Measurements from ENCODE around the gene DSCAM. TPM values are rescaled to one million over a fixed set of nuclear protein-coding genes. Genes with fewer than 3 reads are reported as not detected.

The DSCAM gene
- total RNA-seq, 4 donors from 2014 or later: under 0.01 to 0.44 TPM; not detected in 2

DNA sequence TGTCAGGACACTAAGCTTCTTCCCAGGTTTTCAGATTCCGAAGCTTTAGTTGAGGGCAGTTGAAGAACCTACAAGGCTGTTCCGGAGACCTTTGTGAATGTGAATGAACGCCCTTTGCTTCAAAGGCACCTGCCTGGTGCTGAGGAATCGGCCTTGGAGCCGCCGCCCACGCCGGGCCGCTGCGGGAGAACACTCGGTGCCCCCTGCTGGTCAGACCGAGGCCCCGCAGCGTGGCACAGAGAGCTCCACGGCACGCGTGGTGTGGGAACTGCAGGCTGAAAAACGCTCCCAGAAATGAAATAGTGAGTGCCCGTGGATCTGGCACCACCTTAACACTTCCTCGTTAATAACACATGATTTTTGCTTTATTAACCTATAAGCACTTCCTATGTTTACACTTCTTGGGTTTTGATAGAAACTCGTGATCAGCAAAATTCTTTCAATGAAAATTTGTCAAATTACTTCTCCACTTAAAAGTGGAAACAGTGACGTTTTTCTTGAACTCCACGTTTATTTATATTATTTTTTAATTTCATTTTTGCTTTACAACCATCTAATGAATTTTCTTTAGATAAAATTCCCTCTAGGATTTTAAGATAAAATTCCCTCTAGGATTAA lies 460.6 kb downstream of the DSCAM start:
- Histone ChIP-seq H3K9me3 (no peaks in the 10 kb centered on the region), H3K4me1 (peaks cover 0 to 3% (median 0%) of the 10 kb centered on the region in 4 donors), H3K4me3 (no peak overlapping the region), H3K27me3 (no peaks in the 10 kb centered on the region), H3K27ac (no peak overlapping the region), H3K36me3 (no peaks in the 10 kb centered on the region)
- peak; percentile 23 to 39 for DNase-seq (ENCODE audit: low spot score in 2 of 2)
- TF ChIP-seq POLR2A (IDR thresholded peaks at IDR 0.05) (no peak), EP300 (IDR thresholded peaks at IDR 0.05) (no peak), CTCF (IDR thresholded peaks at IDR 0.05) (peak; percentile 48 to 78 (median 61))
- WGBS, 2 donors: 8% methylated on average over 23 of the region's 23 CpGs

DNA sequence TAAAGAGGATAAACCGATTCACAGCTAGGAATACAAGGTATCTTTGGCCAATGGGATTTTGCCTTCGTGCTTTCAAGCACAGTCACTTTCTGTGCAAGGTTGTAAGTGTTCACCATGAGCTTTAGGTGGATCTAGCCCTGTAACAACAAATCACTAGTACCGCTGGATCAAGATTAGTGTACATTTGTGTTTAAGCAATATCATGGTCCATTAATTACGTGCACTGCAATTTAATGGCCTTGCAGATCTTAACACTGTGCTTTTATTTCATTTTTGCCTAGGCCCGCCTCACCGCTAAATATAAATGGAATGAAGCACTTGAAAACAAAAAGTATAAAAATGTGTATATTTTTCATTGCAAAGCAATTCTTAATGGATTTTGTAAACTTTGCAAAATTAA lies 461.1 kb downstream of the DSCAM start:
- no peak overlapping the region for H3K4me3 ChIP-seq
- 88 to 89% methylated on average over 6 of the region's 6 CpGs for WGBS, 2 donors
- TF ChIP-seq POLR2A (IDR thresholded peaks at IDR 0.05): no peak
- TF ChIP-seq EP300 (IDR thresholded peaks at IDR 0.05): no peak
- no peak for TF ChIP-seq CTCF (IDR thresholded peaks at IDR 0.05)

DNA sequence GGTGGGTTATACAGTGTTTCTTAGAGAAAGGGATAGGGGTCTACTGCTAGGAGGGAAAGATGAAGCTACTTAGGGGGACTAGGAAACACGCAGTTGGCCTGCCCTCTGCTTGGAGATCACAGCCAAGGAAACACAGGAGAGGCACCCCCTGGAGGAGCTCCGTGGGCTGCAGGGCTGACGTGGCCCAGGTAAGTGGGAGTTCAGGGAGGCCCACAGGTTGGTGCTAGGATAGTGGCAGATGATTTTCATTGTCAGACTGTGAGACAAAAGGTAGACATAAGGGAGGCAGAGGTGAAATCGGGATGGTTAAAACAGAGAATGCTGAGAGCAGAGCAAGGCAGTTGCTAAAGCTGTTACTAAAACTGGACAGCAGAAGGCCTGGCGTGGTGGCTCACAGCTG lies 463.0 kb downstream of the DSCAM start:
- H3K9me3 ChIP-seq: no peaks in the 10 kb centered on the region
- no peaks in the 10 kb centered on the region for H3K36me3 ChIP-seq
- DNase-seq (ENCODE audit: low spot score in 2 of 2): no peak
- WGBS, 2 donors: 83 to 91% methylated on average over 5 of the region's 5 CpGs
- peaks cover 0 to 3% (median 0%) of the 10 kb centered on the region in 4 donors for H3K4me1 ChIP-seq
- no peak overlapping the region for H3K27ac ChIP-seq
- no peak overlapping the region for H3K4me3 ChIP-seq
- TF ChIP-seq CTCF (IDR thresholded peaks at IDR 0.05) (no peak), POLR2A (IDR thresholded peaks at IDR 0.05) (no peak), EP300 (IDR thresholded peaks at IDR 0.05) (no peak)
- no peaks in the 10 kb centered on the region for H3K27me3 ChIP-seq

More for the DNA sequence above, 461.1 kb downstream of the DSCAM start:
- Histone ChIP-seq H3K4me1 (peaks cover 0 to 3% (median 0%) of the 10 kb centered on the region in 4 donors), H3K9me3 (no peaks in the 10 kb centered on the region), H3K27ac (no peak overlapping the region), H3K27me3 (no peaks in the 10 kb centered on the region), H3K36me3 (no peaks in the 10 kb centered on the region)
- no peak for DNase-seq (ENCODE audit: low spot score in 2 of 2)

- Histone ChIP-seq H3K27ac (no peak overlapping the region), H3K9me3 (no peaks in the 10 kb centered on the region), H3K4me1 (no peaks in the 10 kb centered on the region), H3K36me3 (no peaks in the 10 kb centered on the region), H3K27me3 (no peaks in the 10 kb centered on the region), H3K4me3 (no peak overlapping the region)
- no peak for DNase-seq (ENCODE audit: low spot score in 2 of 2)
- WGBS, 2 donors: 88 to 89% methylated on average over 5 of the region's 5 CpGs
- no peak for TF ChIP-seq POLR2A (IDR thresholded peaks at IDR 0.05)
- TF ChIP-seq EP300 (IDR thresholded peaks at IDR 0.05): no peak
- no peak for TF ChIP-seq CTCF (IDR thresholded peaks at IDR 0.05)
Observed at GRCh38 chr21:40381111-40381510, 465.8 kb downstream of the DSCAM start.

GRCh38 chr21:40379881-40380810 lies 466.8 kb downstream of the DSCAM start:
- H3K4me1 ChIP-seq: no peaks in the 10 kb centered on the region
- no peak overlapping the region for H3K27ac ChIP-seq
- H3K36me3 ChIP-seq: no peaks in the 10 kb centered on the region
- no peak overlapping the region for H3K4me3 ChIP-seq
- DNase-seq (ENCODE audit: low spot score in 2 of 2): no peak
- WGBS, 2 donors: 76 to 77% methylated on average over 11 of the region's 11 CpGs
- H3K9me3 ChIP-seq: no peaks in the 10 kb centered on the region
- H3K27me3 ChIP-seq: no peaks in the 10 kb centered on the region
- TF ChIP-seq CTCF (IDR thresholded peaks at IDR 0.05) (no peak), POLR2A (IDR thresholded peaks at IDR 0.05) (no peak), EP300 (IDR thresholded peaks at IDR 0.05) (no peak)
